MCF 10A (cell line): ENCODE measurements around the gene STAT1. TPM values are rescaled to one million over a fixed set of nuclear protein-coding genes. Genes with fewer than 3 reads are reported as not detected.

ENCODE experiments used
- BruUV-seq: library from RNA; stranded (reverse); fragments of 400-500 nt; replicated peaks from 2 replicates; lab custom pipeline; 2021; lab: Mats Ljungman, UMichigan
- CTCF ChIA-PET: fragments of 300-600 bp; sonication (Branson Sonifier 250); formaldehyde crosslinking; extraction: SDS; loops from one replicate; lab custom pipeline; 2021; ENCODE audit warnings: antibody characterized with exemption, inconsistent platforms; lab: Yijun Ruan, JAX
- POLR2A ChIA-PET: fragments of 300-600, 350-650 bp; sonication (Branson Sonifier 250); formaldehyde crosslinking; extraction: SDS; loops from one replicate; lab custom pipeline; 2020; ENCODE audit warnings: antibody characterized with exemption, inconsistent platforms; lab: Yijun Ruan, JAX
- DNase-seq: peaks from one replicate; pipeline ENCODE4 v3.0.0-alpha.2; 2018; ENCODE audit not compliant: unreplicated experiment
- H3K27ac Mint-ChIP-seq: one replicate; pipeline ENCODE4 v1.8.0; 2022; ENCODE audit warnings: mild to moderate bottlenecking, low read depth, mixed read lengths; ENCODE audit not compliant: unreplicated experiment
- H3K27me3 Mint-ChIP-seq: one replicate; pipeline ENCODE4 v1.8.0; 2022; ENCODE audit warnings: mixed read lengths; ENCODE audit not compliant: insufficient read depth, unreplicated experiment
- H3K36me3 Mint-ChIP-seq: one replicate; pipeline ENCODE4 v1.8.0; 2022; ENCODE audit warnings: mild to moderate bottlenecking, moderate library complexity, mixed read lengths; ENCODE audit not compliant: insufficient read depth, unreplicated experiment
- H3K4me1 Mint-ChIP-seq: one replicate; pipeline ENCODE4 v1.8.0; 2022; ENCODE audit warnings: mixed read lengths; ENCODE audit not compliant: insufficient read depth, unreplicated experiment
- H3K4me3 Mint-ChIP-seq: one replicate; pipeline ENCODE4 v1.8.0; 2022; ENCODE audit warnings: mild to moderate bottlenecking, moderate library complexity, mixed read lengths; ENCODE audit not compliant: unreplicated experiment
- H3K9me3 Mint-ChIP-seq: one replicate; pipeline ENCODE4 v1.8.0; 2022; ENCODE audit warnings: mixed read lengths; ENCODE audit not compliant: unreplicated experiment
- CTCF ChIP-seq: fragments of 200-600 bp; IDR thresholded peaks from one replicate; pipeline ENCODE4 v1.8.0; 2022; ENCODE audit warnings: antibody characterized with exemption, mild to moderate bottlenecking; ENCODE audit not compliant: unreplicated experiment
- intact Hi-C: fragments of 100-400 bp; cut with micrococcal nuclease; formaldehyde crosslinking; loops from 2 replicates; pipeline ENCODE4 v1.14.1; 2022
- total RNA-seq: library from RNA; stranded (reverse); gene quantifications from 2 replicates; pipeline ENCODE4 v1.2.3, GENCODE V29; 2022

STAT1 gene
- total RNA-seq, 1 experiment from 2014 or later, result 36.9 TPM

GRCh38 chr2:191018048-191018447 is 4.1 kb upstream of the STAT1 start:
- H3K4me1 Mint-ChIP-seq, result no peaks in the 10 kb centered on the region
- no peak overlapping the region for H3K4me3 Mint-ChIP-seq
- intact Hi-C loops, result no loop called here
- H3K36me3 Mint-ChIP-seq, result no peaks in the 10 kb centered on the region
- H3K9me3 Mint-ChIP-seq, result no peaks in the 10 kb centered on the region
- no TSS peak for BruUV-seq
- DNase-seq, result no peak
- no peak for TF ChIP-seq CTCF
- H3K27me3 Mint-ChIP-seq, result peaks cover 11% of the 10 kb centered on the region
- no peak overlapping the region for H3K27ac Mint-ChIP-seq
- ChIA-PET POLR2A (no interaction called here), CTCF (interaction anchor here (1.4 kb wide), 1 partner anchor 137 kb away, joined by 5 read pairs; no protein-coding TSS in a partner anchor)

- Mint-ChIP-seq H3K9me3 (no peaks in the 10 kb centered on the region), H3K4me1 (no peaks in the 10 kb centered on the region), H3K27ac (no peak overlapping the region), H3K4me3 (no peak overlapping the region), H3K36me3 (no peaks in the 10 kb centered on the region), H3K27me3 (peaks cover 11% of the 10 kb centered on the region)
- ChIA-PET POLR2A (interaction anchor here (3.3 kb wide), 1 partner anchor 14 kb away, joined by 31 read pairs; no protein-coding TSS in a partner anchor), CTCF (interaction anchor here (1.1 kb wide), 1 partner anchor 13 kb away, joined by 3 read pairs; no protein-coding TSS in a partner anchor)
- DNase-seq, result no peak
- TF ChIP-seq CTCF, result no peak
- no TSS peak for BruUV-seq
- intact Hi-C loops, result no loop called here
Observed at GRCh38 chr2:191015831-191016230, 1.9 kb upstream of the STAT1 start.

- H3K4me3 Mint-ChIP-seq, result no peak overlapping the region
- CTCF ChIA-PET, result interaction anchor here (0.5 to 1.2 kb wide), 5 partner anchors 14 to 1271 kb away, joined by 3 to 4 read pairs (median 3); no protein-coding TSS in a partner anchor
Observed at GRCh38 chr2:191015239-191015638, 1.3 kb upstream of the STAT1 start.

GRCh38 chr2:191014653-191015020 is 666 bp upstream of the STAT1 start:
- Mint-ChIP-seq H3K27ac (no peak overlapping the region), H3K27me3 (peaks cover 11% of the 10 kb centered on the region), H3K36me3 (peaks cover 4% of the 10 kb centered on the region), H3K4me3 (no peak overlapping the region), H3K9me3 (no peaks in the 10 kb centered on the region), H3K4me1 (peaks cover 8% of the 10 kb centered on the region)
- no peak for TF ChIP-seq CTCF
- TSS peak; percentile 93 for BruUV-seq
- DNase-seq, result no peak
- ChIA-PET POLR2A (interaction anchor here (0.7 to 3.3 kb wide), 10 partner anchors 8 to 431 kb away, joined by 3 to 31 read pairs (median 7); partner anchors contain the start of gene GLS), CTCF (interaction anchor here (0.5 to 1.2 kb wide), 4 partner anchors 14 to 1270 kb away, joined by 3 to 4 read pairs (median 3); no protein-coding TSS in a partner anchor)
- intact Hi-C loops, result loop anchor here (5.0 kb wide), 1 partner anchor 132 kb away; the partner anchor contains the start of gene GLS

More at GRCh38 chr2:191015239-191015638, 1.3 kb upstream of the STAT1 start:
- BruUV-seq, result no TSS peak
- POLR2A ChIA-PET, result interaction anchor here (0.9 to 3.3 kb wide), 4 partner anchors 8 to 133 kb away, joined by 8 to 31 read pairs (median 13); partner anchors contain the start of gene GLS
- H3K27ac Mint-ChIP-seq, result no peak overlapping the region
- intact Hi-C loops, result no loop called here
- no peak for DNase-seq
- no peaks in the 10 kb centered on the region for H3K36me3 Mint-ChIP-seq
- peaks cover 2% of the 10 kb centered on the region for H3K4me1 Mint-ChIP-seq
- no peak for TF ChIP-seq CTCF
- no peaks in the 10 kb centered on the region for H3K9me3 Mint-ChIP-seq
- H3K27me3 Mint-ChIP-seq, result peaks cover 11% of the 10 kb centered on the region
